ENCODE data around the gene NOVA2.

Gene NOVA2, protein sequence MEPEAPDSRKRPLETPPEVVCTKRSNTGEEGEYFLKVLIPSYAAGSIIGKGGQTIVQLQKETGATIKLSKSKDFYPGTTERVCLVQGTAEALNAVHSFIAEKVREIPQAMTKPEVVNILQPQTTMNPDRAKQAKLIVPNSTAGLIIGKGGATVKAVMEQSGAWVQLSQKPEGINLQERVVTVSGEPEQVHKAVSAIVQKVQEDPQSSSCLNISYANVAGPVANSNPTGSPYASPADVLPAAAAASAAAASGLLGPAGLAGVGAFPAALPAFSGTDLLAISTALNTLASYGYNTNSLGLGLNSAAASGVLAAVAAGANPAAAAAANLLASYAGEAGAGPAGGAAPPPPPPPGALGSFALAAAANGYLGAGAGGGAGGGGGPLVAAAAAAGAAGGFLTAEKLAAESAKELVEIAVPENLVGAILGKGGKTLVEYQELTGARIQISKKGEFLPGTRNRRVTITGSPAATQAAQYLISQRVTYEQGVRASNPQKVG

DNA sequence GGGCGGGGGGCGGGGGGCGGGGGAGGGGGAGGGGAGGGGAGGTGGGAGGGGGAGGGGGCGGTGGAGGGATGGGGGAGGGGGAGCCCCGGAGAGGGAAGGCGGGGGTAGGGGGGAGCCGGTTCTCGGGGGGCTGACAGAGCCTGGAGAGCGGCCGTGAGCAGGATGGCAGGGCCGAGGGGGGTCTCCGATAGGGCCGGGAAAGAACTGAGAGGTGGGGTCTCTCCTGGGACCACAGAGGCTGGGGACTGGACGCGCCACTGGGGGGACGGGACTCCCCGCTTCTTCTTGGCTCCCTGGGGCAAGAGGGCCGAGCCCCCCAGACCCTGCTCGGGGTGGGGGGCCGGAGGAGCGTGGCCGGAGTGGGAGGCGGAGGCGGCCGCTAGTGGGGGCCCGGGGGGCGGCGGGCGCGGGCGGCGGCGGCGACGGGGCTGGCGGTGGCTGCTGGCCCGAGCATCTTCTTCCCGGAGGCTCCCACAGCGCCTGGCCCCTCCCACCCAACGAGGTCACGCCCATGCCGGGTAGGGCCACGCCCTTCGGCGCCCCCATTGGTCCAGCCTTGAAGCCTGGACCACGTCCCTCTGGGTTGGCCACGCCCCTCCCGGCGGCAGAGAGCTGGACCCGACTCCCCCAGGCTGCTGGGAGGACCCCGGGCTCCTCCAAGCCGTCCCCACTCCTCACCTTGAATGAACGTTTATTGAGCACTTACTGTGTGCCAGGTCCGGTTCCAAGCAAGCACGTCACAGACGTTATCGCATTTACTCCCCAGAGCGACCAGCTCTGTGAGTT lies at the start of gene NOVA2:
Gene NOVA2, minus strand, starts transcription at position 313 of the 786 bp plus-strand sequence. CDS start 514 bp downstream, outside the sequence.
- DNase-seq, result peak; percentile 40

DNA sequence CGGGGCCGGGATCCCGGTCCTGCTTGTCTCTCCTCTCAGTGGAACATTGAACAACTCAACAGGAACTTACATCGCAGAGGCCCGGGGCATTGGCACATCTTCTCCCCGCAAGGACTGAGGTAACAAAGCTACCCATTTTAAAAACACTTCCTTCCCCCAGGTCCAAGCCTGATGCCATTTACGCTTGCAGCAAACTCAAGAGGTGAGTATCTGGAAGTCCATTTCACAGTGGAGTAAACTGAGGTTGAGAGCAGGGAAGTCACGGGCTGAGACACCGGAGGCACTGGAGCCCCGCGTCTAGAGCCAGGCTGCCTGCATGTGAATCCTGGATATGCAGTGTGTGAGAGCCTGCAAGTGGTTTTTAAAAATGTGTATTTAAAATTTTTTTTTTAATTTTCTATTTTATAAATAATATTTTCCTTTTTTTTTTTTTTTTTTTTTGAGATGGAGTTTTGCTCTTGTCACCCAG lies 49.7 kb upstream of the NOVA2 start:
- no peak for DNase-seq

DNA sequence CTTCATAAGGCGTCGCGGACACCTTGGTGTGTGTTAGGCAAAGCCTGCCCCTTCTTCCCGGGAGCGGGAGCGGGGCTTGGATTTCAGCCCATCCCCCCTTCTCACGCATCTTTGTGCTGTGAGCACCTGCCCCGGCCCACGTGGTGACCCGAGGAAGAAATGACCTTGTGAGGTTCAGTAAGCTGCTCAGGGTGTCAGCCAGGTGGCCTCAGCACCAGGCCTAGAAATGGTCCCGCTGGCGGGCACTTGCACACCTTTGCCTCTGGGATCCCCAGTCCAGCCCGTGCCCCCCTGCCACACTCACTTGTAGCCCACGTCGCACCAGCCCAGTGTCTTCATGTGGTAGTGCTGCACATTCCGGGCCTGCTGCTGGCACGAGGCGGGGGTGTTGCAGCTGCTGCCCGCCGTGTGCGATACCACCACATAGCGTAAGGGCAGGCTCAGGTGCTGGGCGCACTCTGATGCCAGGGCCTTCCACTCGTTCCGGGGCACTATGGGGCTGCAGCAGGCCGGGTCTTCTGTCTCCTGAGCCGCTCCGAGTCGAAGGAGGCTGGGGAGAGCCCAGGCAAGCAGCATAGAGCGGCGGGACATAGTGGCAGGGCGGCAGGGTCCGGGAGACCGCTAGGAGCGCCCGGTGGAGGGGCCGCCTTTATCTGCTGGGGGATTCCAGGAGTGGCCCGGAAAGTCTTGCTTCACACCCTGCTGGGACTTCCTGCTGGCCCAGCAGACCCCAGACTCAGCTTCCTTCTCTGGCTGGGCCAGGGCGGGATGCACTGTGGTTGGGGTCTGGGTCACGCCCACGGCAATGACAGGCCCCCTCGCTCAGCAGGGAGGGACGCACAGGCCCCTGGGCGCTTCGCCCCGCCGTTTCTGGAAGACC lies 49.0 kb upstream of the NOVA2 start, which contains the start of gene PGLYRP1:
Gene PGLYRP1, minus strand, starts transcription at position 623 of the 880 bp plus-strand sequence. Its CDS starts 32 bp downstream, at position 591.
- DNase-seq, result no peak

DNA sequence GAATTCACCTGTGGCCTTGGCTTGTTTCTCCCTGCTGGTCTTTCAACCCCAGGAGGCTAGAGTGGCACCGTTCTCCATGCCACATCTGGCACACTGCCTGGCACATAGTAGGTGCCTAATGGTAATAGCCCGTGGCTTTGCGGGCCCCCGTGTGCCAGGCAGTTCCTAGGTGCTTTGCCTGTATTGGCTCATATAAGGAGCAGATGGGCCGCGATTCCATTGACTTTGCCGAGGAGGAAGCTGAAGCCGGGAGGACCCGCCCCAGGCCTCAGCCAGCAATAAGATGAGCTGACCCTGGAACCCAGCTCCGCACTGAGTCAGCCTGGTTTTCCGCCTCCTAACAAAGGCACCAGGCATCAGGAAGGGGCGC lies 48.4 kb upstream of the NOVA2 start:
- DNase-seq, result no peak

DNA sequence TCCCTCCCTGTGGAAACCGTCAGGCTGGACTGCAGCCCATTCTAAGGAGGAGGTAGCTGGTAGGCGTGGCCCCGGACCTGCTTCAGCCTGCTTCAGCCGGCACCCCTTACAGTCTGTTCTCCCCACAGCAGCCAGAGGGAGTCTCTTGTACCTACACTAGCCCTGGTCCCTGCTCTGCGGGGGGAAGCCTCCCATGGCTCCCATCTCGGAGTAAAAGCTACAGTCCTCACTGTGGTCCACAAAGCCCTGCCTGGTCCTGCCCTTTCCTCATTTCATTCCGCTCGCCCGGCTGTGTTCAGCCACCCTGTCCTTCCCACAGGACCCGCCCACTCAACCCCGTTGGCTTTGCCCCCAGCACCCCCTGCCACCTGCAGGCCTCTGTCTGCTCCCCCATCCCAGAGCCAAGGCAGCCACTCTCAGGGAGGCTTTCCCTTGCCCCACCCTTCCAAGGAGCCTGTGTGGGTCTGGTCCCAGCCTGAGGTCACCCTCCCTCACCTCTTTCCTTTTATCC lies 47.9 kb upstream of the NOVA2 start:
- no peak for DNase-seq

DNA sequence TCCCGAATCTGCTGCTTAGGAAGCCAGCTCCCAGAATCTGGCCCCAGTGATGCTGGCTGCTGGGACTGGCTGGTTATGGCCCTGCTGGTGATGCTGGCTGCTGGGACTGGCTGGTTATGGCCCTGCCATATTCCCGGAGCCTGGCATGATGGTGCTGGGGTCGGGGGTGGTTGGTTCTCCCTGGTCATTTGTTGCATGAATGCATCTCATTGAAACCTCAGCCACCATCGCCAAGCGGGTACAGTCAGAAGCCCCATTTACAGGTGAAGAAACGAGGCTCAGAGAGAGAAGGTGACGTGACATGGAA lies 47.1 kb upstream of the NOVA2 start:
- DNase-seq, result no peak

DNA sequence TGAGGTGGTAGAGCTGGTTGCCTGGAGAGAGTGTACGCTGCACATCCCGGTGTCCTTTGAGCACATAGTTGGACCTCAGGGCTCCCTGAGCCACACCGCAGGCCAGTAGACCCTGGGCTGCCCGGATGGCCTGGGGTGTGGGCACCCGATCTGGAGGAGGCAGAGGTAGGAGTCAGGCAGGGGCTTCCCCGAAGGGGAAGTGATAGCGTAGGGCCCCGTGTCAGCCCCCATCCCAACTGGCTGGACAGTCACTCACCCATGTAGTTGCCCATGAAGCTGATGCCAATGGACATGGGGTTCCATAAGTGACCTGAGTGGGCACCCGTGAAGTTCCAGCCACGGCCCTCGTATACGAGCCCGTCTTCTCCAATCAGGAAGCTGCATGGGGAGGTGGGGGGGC lies 45.6 kb upstream of the NOVA2 start:
- no peak for DNase-seq

DNA sequence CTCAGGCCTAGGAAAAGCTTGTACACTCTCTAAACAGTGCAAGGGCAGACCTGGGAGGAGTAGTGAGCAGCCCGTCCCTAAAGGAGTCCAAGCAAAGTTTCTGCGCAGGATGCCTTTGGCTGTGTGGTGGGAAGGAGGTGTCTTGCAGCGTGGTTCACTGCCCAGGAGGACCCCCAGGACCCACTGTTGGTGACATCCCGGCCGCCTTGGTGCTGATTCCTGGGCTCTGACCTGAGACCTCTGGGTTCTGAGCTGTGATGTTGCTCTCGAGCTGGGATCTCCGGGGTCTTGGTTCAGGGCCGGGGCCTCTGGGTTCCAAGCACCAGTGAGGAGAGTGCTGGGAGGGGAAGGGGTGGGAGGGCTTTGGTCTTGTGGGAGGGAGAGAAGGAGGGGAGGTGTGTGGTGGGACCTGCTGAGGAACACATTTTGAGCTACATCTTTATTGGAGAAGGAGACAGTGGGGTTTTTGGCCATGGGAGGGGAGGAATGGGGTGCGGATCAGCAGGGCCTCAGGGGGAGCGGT lies 45.1 kb upstream of the NOVA2 start:
- DNase-seq, result no peak

DNA sequence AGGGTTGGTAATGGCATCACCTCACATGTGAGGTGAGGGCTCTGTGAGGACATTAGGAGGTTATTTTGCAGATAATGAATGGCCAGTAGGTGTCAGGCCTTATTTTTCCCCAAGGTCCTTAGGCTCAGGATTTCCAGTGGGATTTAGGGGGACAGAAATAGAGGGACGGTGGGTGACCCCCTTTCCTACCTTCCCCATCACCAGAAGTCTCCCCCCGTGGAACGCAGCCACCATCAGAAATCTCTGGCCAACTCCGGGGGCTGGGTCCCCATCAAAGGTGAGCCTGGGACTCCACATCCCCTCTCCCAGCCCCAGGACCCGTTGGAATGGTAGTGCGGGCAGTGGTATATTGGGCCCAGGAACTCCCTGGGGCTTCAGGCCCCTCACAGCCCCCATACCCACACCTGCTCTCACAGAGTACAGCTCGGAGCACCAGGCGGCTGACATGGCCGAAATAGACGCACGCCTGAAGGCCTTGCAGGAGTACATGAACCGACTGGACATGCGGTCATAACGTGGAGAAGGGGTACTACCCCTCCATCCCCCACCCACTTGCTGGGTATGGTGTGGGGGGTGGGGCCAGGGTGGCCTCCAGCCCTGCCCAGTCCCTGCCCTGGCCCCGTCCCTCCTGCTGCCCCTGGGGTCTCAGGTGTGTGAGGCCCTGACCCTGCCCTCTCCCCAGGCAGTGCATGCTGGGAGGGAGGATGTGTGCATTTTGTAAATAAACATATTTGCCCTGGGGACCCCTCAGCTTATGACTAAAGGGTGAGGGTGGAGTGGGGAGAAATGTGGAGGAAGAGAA lies 44.4 kb upstream of the NOVA2 start:
- no peak for DNase-seq

DNA sequence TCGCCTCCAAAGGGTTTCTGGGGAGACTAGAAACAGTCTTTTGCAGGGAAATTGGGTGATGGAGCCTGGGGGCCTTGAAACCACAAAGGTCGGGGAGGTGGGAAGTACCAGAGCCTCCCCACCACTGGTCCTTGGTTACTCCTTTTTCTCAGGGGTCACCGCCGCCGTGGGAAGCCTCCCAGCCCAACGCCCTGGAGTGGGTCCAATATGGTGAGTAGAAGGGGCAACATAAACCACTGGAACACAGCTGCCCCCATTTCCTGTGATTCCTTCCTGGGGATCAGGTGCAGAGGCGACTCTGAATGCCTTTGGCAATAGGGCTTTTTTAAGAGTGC lies 43.4 kb upstream of the NOVA2 start:
- no peak for DNase-seq

DNA sequence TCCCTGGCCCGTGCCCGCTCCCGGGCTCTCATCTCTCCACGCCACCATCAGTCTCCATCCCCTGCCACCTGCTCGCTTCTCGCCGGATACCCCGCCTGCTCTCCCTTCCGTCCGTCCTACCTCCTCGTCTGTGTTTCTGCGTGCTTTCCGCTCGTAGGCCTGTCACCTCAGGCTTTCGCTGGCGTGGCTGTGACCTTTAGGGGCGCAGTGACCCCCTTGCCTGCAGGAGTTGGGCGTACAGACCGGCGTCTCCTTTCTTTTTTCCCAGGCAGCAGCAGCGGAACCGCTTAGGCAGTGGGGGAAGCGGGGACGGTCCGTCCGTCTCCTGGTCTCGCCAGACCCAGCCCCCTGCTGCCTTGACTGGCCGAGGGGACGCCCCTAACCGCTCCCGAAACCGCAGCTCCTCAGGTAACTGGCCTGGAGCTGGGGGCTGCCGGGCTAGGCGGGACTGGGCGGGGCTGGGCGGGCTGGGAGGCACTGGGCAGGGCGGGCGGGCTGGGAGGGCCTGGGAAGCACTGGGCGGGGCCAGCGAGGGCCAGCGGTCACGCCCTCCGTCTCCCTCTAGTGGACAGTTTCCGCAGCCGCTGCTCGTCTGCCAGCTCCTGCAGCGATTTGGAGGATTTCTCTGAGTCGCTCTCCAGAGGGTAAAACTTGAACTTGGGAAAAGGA lies 42.9 kb upstream of the NOVA2 start:
- DNase-seq, result peak; percentile 66

DNA sequence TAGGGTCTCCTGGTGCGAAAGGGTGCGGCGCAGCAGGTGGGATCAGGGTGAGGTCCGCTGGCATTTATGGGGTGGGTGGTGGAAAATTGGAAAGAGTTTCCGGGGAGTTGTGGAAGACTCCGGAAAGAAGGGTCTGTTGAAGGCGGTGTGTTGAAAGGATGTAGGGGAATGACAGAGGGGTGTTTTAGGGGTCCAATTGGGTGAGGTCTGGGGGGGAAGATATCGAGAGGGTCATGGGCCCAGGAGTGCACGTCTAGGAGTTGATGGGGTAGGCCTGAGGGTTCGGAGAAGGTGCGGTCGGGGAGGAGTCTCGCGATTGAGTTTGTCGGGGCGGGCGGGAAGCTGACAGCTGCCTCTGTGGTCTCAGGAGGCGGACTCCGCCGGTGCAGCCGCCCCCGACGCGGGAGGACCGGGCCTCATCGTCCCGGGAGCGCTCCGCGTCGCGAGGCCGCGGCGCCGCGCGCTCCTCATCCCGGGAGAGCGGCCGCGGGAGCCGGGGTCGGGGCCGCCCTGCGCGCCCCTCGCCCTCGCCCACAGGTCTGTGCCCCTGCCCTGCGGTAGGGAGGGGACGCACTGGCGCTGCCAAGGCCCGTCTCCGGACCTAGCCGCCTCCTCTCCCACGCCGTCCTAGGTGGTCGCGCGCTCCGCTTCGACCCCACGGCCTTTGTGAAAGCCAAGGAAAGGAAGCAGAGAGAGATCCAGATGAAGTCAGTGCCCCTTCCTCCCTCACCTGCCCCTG lies 42.2 kb upstream of the NOVA2 start:
- DNase-seq, result no peak

DNA sequence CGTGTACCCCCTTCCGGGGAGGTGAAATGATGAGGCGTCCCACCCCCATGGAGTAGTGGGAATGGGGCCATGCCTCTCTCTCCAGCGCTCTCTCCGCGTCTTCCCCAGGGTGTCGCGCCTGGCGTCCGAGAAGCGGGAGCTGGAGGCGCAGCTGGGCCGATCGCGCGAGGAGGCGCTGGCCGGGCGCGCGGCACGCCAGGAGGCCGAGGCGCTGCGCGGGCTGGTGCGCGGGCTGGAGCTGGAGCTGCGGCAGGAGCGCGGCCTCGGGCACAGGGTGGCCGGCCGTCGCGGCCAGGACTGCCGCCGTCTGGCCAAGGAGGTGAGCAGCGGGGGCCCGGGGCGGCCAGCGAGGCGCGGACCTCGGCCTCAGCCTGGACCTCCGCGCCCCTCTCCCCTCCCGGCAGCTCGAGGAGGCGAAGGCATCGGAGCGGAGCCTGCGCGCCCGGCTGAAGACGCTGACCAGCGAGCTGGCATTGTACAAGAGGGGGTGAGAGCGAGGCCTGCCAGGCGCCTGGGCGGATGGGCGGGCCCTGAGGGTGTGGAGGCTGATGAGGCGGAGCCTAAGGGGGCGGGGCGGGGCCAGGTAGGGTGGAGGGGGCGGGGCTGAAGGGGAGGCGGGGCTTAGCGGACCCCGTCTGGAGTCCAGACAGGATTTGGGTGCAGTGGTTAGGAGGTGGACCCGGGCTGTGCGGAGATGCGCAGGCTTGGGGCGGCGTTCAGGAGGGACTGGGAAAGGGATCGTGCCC lies 41.4 kb upstream of the NOVA2 start:
- peak; percentile 61 for DNase-seq

DNA sequence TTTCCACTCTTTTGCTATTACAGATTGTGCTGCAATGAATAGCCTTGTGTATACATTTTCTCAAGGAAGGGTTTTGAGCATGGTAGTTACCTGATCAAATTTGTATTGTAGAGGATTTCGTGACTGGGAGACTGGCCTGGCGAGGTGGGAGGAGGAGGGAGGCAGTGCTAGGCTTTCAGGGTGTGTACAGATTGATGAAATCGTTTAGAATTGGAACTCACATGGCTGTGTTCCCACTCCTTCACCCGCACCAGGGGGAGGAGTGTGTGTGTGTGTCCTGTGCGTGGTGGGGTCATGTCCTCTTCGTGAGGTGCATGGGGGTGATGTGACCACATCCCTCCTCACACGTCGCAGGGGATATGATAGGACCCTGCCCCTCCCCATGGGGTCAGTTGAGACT lies 40.9 kb upstream of the NOVA2 start:
- no peak for DNase-seq

DNA sequence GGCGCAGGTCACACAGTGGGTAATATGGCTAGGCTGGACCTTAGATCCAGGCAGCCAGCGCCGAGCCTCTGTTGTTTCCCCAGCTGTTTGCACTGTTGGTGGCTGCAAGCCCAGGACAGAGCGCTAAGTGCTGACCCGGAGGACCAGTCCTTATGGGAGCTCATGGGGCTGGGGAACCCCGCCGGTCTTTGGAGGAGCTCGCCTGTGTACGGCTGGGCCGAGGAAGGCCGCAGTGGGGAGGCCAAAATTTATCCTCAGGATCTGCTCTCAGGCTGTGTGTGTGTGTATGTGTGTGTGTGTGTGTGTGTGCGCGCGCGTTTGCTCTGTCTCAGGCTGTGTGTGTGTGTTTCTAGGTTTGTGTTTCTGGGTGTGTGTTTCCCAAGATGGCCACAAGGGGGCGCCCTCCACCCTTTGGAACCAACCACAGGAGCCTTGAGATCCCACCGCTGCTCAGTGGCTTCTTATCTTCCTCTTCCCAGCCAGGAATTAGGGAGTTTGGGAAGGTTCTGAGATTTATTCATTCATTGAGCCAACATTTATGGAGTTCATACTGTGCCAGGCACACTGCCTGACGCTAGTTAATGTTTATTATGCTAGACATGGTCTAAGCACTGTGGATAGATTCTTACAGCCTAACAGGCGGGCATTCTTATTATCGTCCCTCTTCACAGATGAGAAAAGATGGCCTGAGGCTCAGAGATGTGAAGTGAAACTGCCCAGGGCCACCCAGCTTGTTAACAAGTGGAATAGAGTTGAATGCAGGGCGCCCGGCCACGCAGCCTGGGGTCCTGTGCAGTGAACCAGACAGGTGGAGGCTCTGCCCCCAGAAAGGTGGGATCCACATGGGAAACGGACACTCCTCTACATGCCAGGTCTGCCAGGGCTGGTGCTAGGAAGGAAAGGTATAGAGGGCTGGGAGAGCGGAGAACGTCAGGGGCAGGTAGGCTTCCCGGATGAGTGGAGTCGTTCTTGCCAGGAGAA lies 36.2 kb upstream of the NOVA2 start:
- DNase-seq, result peak; percentile 28

DNA sequence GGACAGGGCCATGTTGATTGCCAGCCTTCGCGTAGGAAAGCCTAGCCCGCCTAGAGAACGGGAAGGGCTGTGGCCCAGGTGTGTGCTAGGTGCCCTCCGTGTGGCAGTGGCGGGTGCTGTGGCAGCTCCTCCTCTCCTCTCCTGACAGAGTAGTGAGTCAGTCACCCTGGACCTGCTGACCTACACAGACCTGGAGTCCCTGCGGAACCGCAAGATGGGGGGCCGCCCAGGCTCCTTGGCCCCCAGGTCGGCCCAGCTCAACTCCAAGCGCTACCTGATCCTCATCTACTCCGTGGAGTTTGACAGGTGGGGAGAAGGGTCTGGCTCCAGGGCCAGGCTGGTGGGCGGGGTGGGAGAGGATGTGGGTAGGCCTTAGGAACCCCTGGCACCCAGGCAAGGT lies 32.7 kb upstream of the NOVA2 start:
- DNase-seq, result no peak

DNA sequence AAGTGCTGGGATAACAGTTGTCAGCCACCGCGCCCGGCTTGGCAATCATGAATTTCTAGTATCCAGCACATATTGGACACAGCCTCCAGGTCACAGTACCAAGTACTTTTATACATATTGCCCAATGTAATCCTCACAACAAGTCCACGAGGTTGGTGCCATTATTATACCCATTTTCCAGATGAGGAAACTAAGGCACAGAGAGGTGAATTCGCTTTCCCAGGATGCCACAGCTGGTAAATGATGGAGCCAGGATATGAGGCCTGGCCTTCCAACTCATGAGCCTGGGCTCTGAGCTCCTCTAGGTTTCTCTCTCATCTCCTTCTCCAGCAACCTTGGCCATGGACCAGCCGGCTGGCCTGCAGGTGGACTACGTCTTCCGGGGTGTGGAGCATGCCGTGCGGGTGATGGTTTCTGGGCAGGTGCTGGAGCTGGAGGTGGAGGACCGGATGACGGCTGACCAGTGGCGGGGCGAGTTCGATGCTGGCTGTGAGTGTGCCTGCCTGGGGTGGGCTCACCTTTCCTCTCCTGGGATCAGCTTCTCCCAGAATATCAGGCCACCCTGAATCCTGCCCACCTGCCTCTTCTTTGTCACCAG lies 29.1 kb upstream of the NOVA2 start:
- DNase-seq, result no peak
